ENCODE results near the gene SAMD4B.
"Not testable (repeated sequence)": the region's sequence is repeated elsewhere in the genome, so short reads cannot be mapped to it uniquely, and the experiment has no call there.

The SAMD4B gene

GRCh38 chr19:39306075-39306474, 36.1 kb upstream of the SAMD4B start:
- H3K4me3 ChIP-seq (ENCODE audit: low read depth, low read length): no peak overlapping the region
- TF ChIP-seq CTCF (IDR thresholded peaks at IDR 0.05; ENCODE audit: low read depth, low read length, missing control alignments): no peak
- DNase-seq (ENCODE audit: low read depth): no peak

GRCh38 chr19:39307046-39307821, 35.0 kb upstream of the SAMD4B start:
- H3K4me3 ChIP-seq (ENCODE audit: low read depth, low read length): no peak overlapping the region
- DNase-seq (ENCODE audit: low read depth): no peak
- TF ChIP-seq CTCF (IDR thresholded peaks at IDR 0.05; ENCODE audit: low read depth, low read length, missing control alignments): no peak

- no peak overlapping the region for H3K4me3 ChIP-seq (ENCODE audit: low read depth, low read length)
- TF ChIP-seq CTCF (IDR thresholded peaks at IDR 0.05; ENCODE audit: low read depth, low read length, missing control alignments): no peak
- DNase-seq (ENCODE audit: low read depth): no peak
Measured at GRCh38 chr19:39307822-39308530, 34.2 kb upstream of the SAMD4B start.

- no peak for DNase-seq (ENCODE audit: low read depth)
- H3K4me3 ChIP-seq (ENCODE audit: low read depth, low read length): no peak overlapping the region
- TF ChIP-seq CTCF (IDR thresholded peaks at IDR 0.05; ENCODE audit: low read depth, low read length, missing control alignments): no peak
Measured at GRCh38 chr19:39308531-39309304, 33.5 kb upstream of the SAMD4B start.

GRCh38 chr19:39309305-39309670, 32.9 kb upstream of the SAMD4B start:
- not testable (repeated sequence) for H3K4me3 ChIP-seq (ENCODE audit: low read depth, low read length); DNase-seq (ENCODE audit: low read depth)

- no peak for DNase-seq (ENCODE audit: low read depth)
- no peak for TF ChIP-seq CTCF (IDR thresholded peaks at IDR 0.05; ENCODE audit: low read depth, low read length, missing control alignments)
- no peak overlapping the region for H3K4me3 ChIP-seq (ENCODE audit: low read depth, low read length)
Measured at GRCh38 chr19:39310558-39311311, 31.5 kb upstream of the SAMD4B start.

Data from GM12864 (cell line).